H1 (cell line): ENCODE results near the gene RALGAPA1. TPM values are rescaled to one million over a fixed set of nuclear protein-coding genes. Genes with fewer than 3 reads are reported as not detected.

Source experiments
- CTCF ChIA-PET: fragments of 300-600 bp; sonication (Branson Sonifier 250); formaldehyde crosslinking; loops from one replicate; lab custom pipeline; 2021; ENCODE audit not compliant: partially characterized antibody; lab: Charles Lee
- POLR2A ChIA-PET: fragments of 300-600 bp; sonication (Branson Sonifier 250); formaldehyde crosslinking; loops from one replicate; lab custom pipeline; 2021; ENCODE audit warnings: inconsistent platforms; ENCODE audit not compliant: partially characterized antibody; lab: Charles Lee
- DNase-seq, 2 experiments: peaks; one replicate each; pipeline versions ENCODE4 v3.0.0 to v3.0.0-alpha.2; 2010 to 2022; ENCODE audit warnings: low spot score in 2 of 2, low read depth in 1 of 2, mixed read lengths in 1 of 2
- FAIRE-seq: peaks from 2 replicates; lab custom pipeline; 2011; peaks lifted over from hg19 to GRCh38; lab: Jason Lieb, UNC
- H2AFZ ChIP-seq: 2 replicates; pipeline ENCODE4 v1.8.1; 2012; ENCODE audit warnings: low read length, inconsistent platforms
- H2AK5ac ChIP-seq: 2 replicates; pipeline ENCODE4 v1.6.1; 2013; ENCODE audit warnings: low read depth, low read length
- H2BK120ac ChIP-seq: replicated peaks from 2 replicates; pipeline ENCODE3; 2013; ENCODE audit warnings: low read depth, low read length, inconsistent platforms
- H2BK12ac ChIP-seq: 2 replicates; pipeline ENCODE4 v1.6.1; 2013; ENCODE audit warnings: low read depth, low read length
- H2BK15ac ChIP-seq: 2 replicates; pipeline ENCODE4 v1.6.1; 2013; ENCODE audit warnings: low read length
- H2BK20ac ChIP-seq: 2 replicates; pipeline ENCODE4 v1.6.1; 2013; ENCODE audit warnings: low read length
- H2BK5ac ChIP-seq: 2 replicates; pipeline ENCODE4 v1.6.1; 2013; ENCODE audit warnings: low read depth, low read length
- H3K14ac ChIP-seq: 2 replicates; pipeline ENCODE4 v1.6.1; 2013; ENCODE audit warnings: inconsistent platforms; ENCODE audit not compliant: insufficient read length
- H3K18ac ChIP-seq: 2 replicates; pipeline ENCODE4 v1.6.1; 2013; ENCODE audit warnings: low read length; ENCODE audit errors: extremely low read depth
- H3K23ac ChIP-seq: 2 replicates; pipeline ENCODE4 v1.6.1; 2013; ENCODE audit warnings: inconsistent platforms; ENCODE audit not compliant: insufficient read length
- H3K23me2 ChIP-seq: 2 replicates; pipeline ENCODE4 v1.6.1; 2013; ENCODE audit warnings: low read depth, low read length
- H3K27ac ChIP-seq: 2 replicates; pipeline ENCODE4 v1.6.1; 2011; ENCODE audit warnings: low read depth, low read length, inconsistent platforms
- H3K27me3 ChIP-seq, 4 experiments: replicated peaks in 1 of 4; 1 replicate in 1 of 4; 2 replicates in 3 of 4; pipeline versions ENCODE4 v1.6.1 to v1.8.1; 2011 to 2013; ENCODE audit warnings: low read length in 3 of 4, mild to moderate bottlenecking in 3 of 4, inconsistent platforms in 2 of 4, mixed read lengths in 2 of 4, moderate library complexity in 1 of 4; ENCODE audit not compliant: control insufficient read depth in 3 of 4, insufficient read depth in 3 of 4; ENCODE audit errors: extremely low read depth in 1 of 4
- H3K36me3 ChIP-seq, 4 experiments: 2 replicates each; pipeline versions ENCODE4 v1.6.1 to v1.8.1; 2011 to 2013; ENCODE audit warnings: mild to moderate bottlenecking in 4 of 4, low read length in 3 of 4, moderate library complexity in 2 of 4, control low read depth in 1 of 4, inconsistent platforms in 1 of 4; ENCODE audit not compliant: insufficient read depth in 4 of 4, control insufficient read depth in 2 of 4
- H3K4ac ChIP-seq: replicated peaks from 2 replicates; pipeline ENCODE3; 2013; ENCODE audit warnings: low read length, low read depth, mixed read lengths, inconsistent platforms; ENCODE audit not compliant: insufficient read length
- H3K4me1 ChIP-seq, 4 experiments: replicated peaks in 1 of 4; 1 replicate in 1 of 4; 2 replicates in 3 of 4; pipeline versions ENCODE4 v1.6.1 to v1.8.1; 2011 to 2013; ENCODE audit warnings: low read length in 3 of 4, inconsistent platforms in 2 of 4, mixed read lengths in 1 of 4; ENCODE audit not compliant: insufficient read depth in 4 of 4, control insufficient read depth in 3 of 4
- H3K4me2 ChIP-seq, 2 experiments: 2 replicates each; pipeline versions ENCODE4 v1.6.1 to v1.8.1; 2011 to 2013; ENCODE audit warnings: low read depth in 2 of 2, low read length in 2 of 2, control low read depth in 1 of 2, inconsistent platforms in 1 of 2, mild to moderate bottlenecking in 1 of 2; ENCODE audit not compliant: insufficient read depth in 1 of 2
- H3K4me3 ChIP-seq, 4 experiments: fragments of 200-600, 300-600 bp in 1 of 4; sonication (generic), shearing (Covaris generic), sonication (Bioruptor Twin) in 1 of 4; 2 replicates each; pipeline versions ENCODE4 v1.5.1 to v1.8.1; 2011 to 2016; ENCODE audit warnings: low read length in 4 of 4, low read depth in 3 of 4, control low read depth in 2 of 4, inconsistent platforms in 2 of 4, mild to moderate bottlenecking in 2 of 4, mixed read lengths in 1 of 4, moderate library complexity in 1 of 4; ENCODE audit not compliant: insufficient read depth in 2 of 4; ENCODE audit errors: extremely low read depth in 1 of 4
- H3K56ac ChIP-seq: replicated peaks from 2 replicates; pipeline ENCODE3; 2013; ENCODE audit warnings: low read depth, mild to moderate bottlenecking, mixed read lengths, low read length, inconsistent platforms; ENCODE audit not compliant: insufficient read length
- H3K79me1 ChIP-seq: 2 replicates; pipeline ENCODE4 v1.6.1; 2013; ENCODE audit warnings: low read depth, low read length, control low read depth
- H3K79me2 ChIP-seq, 2 experiments: 2 replicates each; pipeline versions ENCODE4 v1.6.1 to v1.8.1; 2012 to 2013; ENCODE audit warnings: low read length in 2 of 2, mild to moderate bottlenecking in 2 of 2, inconsistent platforms in 1 of 2; ENCODE audit not compliant: insufficient read depth in 2 of 2, control insufficient read depth in 1 of 2
- H3K9ac ChIP-seq, 4 experiments: replicated peaks in 1 of 4; 1 replicate in 1 of 4; 2 replicates in 3 of 4; pipeline versions ENCODE4 v1.6.1 to v1.8.1; 2011 to 2013; ENCODE audit warnings: low read depth in 3 of 4, low read length in 3 of 4, control low read depth in 2 of 4, mild to moderate bottlenecking in 2 of 4, moderate library complexity in 2 of 4, inconsistent platforms in 1 of 4; ENCODE audit errors: extremely low read depth in 1 of 4
- H3K9me3 ChIP-seq, 2 experiments: 2 replicates each; pipeline versions ENCODE4 v1.6.1 to v1.8.1; 2012 to 2013; ENCODE audit warnings: mild to moderate bottlenecking in 2 of 2, moderate library complexity in 2 of 2, control low read depth in 1 of 2, inconsistent platforms in 1 of 2, low read depth in 1 of 2, low read length in 1 of 2, mixed read lengths in 1 of 2; ENCODE audit not compliant: insufficient read depth in 2 of 2
- H4K20me1 ChIP-seq, 2 experiments: replicated peaks in 1 of 2; 2 replicates each; pipeline versions ENCODE3 to v1.8.1; 2011 to 2013; ENCODE audit warnings: inconsistent platforms in 2 of 2, low read length in 2 of 2, mild to moderate bottlenecking in 1 of 2; ENCODE audit not compliant: insufficient read depth in 2 of 2, control insufficient read depth in 1 of 2
- H4K5ac ChIP-seq: 2 replicates; pipeline ENCODE4 v1.6.1; 2013; ENCODE audit warnings: low read length, low read depth, mixed read lengths, inconsistent platforms; ENCODE audit not compliant: insufficient read length
- H4K8ac ChIP-seq: 2 replicates; pipeline ENCODE4 v1.8.0; 2013; ENCODE audit warnings: mild to moderate bottlenecking, moderate library complexity, low read length, inconsistent platforms; ENCODE audit not compliant: insufficient read depth; ENCODE audit errors: extremely low read depth
- H4K91ac ChIP-seq: replicated peaks from 2 replicates; pipeline ENCODE3; 2013; ENCODE audit warnings: low read length, mixed read lengths, inconsistent platforms; ENCODE audit not compliant: insufficient read length
- SIX5 ChIP-seq: IDR thresholded peaks from 2 replicates; pipeline ENCODE4 v1.6.1; 2011; ENCODE audit warnings: mild to moderate bottlenecking, low read depth, low read length
- WGBS, 2 experiments: shearing (Covaris generic) in 1 of 2; methylation state at CpG; one replicate each; pipeline versions ENCODE4 v1.1.6 to v1.1.7; 2013 to 2015; ENCODE audit warnings: low lambda C conversion rate in 2 of 2, mixed read lengths in 2 of 2, inconsistent platforms in 1 of 2, low coverage in 1 of 2, missing lambda C conversion rate in 1 of 2; ENCODE audit not compliant: insufficient replicate concordance in 2 of 2, insufficient coverage in 1 of 2, insufficient read length in 1 of 2; ENCODE audit errors: extremely low coverage in 1 of 2, missing lambda C conversion rate in 1 of 2; 5-methylcytosine and 5-hydroxymethylcytosine counted together
- polyA plus RNA-seq, 7 experiments: library from polyadenylated mRNA; depleted of rRNA in 3 of 7; stranded (reverse) in 5 of 7; unstranded in 2 of 7; fragments of >200 nt in 5 of 7; fragments of 200-250 nt in 2 of 7; gene quantifications; 1 replicate in 5 of 7; 2 replicates in 1 of 7; 4 replicates in 1 of 7; pipeline versions ENCODE4 v1.2.1 to v1.2.3, GENCODE V29; 2011 to 2013; ENCODE audit warnings: missing spikeins in 2 of 7, mixed read lengths in 2 of 7
- total RNA-seq: library from RNA; stranded (reverse); fragmentation: NEBNext Ultra II Directional; extraction: Animal tissue kit (Norgen Biotek cat#: 25700); gene quantifications from 2 replicates; pipeline ENCODE4 v1.2.1, GENCODE V29; 2021

The RALGAPA1 gene
- total and polyA plus RNA-seq, 2 of the 8 experiments (the other 6 are each of a cell fraction or from before 2014, with no cell fraction given), result 4.2 to 26.7 TPM

- no peak overlapping the region for H4K91ac ChIP-seq
- no peaks in the 10 kb centered on the region for H3K36me3 ChIP-seq
- no peak overlapping the region for H2BK20ac ChIP-seq
- POLR2A ChIA-PET, result interaction anchor here (0.8 kb wide), 1 partner anchor 12 kb away, joined by 6 read pairs; no protein-coding TSS in a partner anchor
- no peak overlapping the region for H2BK12ac ChIP-seq
- no peak overlapping the region for H3K4ac ChIP-seq
- no peak overlapping the region for H2BK5ac ChIP-seq
- no peaks in the 10 kb centered on the region for H4K20me1 ChIP-seq
- H3K79me1 ChIP-seq, result no peaks in the 10 kb centered on the region
- no peak overlapping the region for H3K56ac ChIP-seq
- no peak for TF ChIP-seq SIX5
- H2BK15ac ChIP-seq, result no peak overlapping the region
- H3K4me1 ChIP-seq, result no peaks in the 10 kb centered on the region
- no peak overlapping the region for H3K4me2 ChIP-seq
- no peaks in the 10 kb centered on the region for H3K9me3 ChIP-seq
- H2AK5ac ChIP-seq, result no peak overlapping the region
- H3K18ac ChIP-seq, result no peak overlapping the region
- no peak overlapping the region for H3K27ac ChIP-seq
- H4K5ac ChIP-seq, result no peak overlapping the region
- H2AFZ ChIP-seq, result no peak overlapping the region
- no peak overlapping the region for H3K23ac ChIP-seq
- H2BK120ac ChIP-seq, result no peak overlapping the region
- H3K14ac ChIP-seq, result no peak overlapping the region
- no peak overlapping the region for H4K8ac ChIP-seq
- no peak overlapping the region for H3K9ac ChIP-seq
- CTCF ChIA-PET, result no interaction called here
- DNase-seq (no peak), FAIRE-seq (no peak)
- no peaks in the 10 kb centered on the region for H3K79me2 ChIP-seq
- H3K4me3 ChIP-seq, result no peak overlapping the region
- 93% methylated on average over 4 of the region's 4 CpGs; no CpG with 5 or more reads in 1 of the 2 experiments for WGBS, 2 experiments
- no peaks in the 10 kb centered on the region for H3K27me3 ChIP-seq
- H3K23me2 ChIP-seq, result no peaks in the 10 kb centered on the region
Measured at GRCh38 chr14:35761922-35762321, 47.2 kb downstream of the RALGAPA1 start.
